ENCODE data around the gene BSND.

DNA sequence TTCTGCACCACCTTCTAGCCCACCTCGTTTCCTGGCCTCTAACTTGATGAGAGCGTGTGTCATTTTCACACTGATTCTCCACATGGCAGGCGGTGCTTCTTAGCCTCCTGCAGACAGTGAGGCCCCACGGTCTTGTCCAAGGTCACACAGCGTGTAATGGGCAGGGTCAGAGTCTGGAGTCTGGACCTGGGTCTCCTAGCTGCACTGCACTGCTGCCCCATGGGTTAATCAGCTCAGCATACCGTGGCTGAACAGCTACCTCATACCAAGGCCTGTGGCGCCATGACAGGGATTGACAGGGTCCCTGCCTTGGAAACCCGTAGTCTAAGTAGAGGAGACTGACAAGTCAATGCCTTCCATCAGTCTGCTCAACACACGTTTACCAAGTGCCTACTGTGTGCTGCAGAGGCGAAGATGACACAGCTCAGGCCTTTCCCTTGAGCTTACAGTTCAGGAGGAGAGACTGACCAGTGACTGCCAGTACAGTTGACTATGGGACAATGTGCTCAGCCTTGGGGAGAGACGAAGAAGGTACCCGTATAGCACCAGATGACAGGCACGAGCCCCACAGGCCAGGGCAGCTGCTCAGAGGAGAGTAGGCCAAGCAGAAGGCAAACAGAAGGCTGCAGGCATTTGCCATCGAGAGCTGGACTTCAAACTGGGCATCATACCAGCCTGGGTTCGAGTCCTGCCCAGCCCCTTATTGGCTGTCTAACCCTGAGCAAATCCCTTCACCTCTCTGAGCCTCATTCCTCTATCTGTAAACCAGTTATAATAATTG, 46.1 kb downstream of the BSND start:
- TF ChIP-seq RARB (CRISPR knock-in tag; IDR thresholded peaks at IDR 0.05) (no peak), TOX (CRISPR knock-in tag; IDR thresholded peaks at IDR 0.05; ENCODE audit: borderline replicate concordance) (no peak), ZNF8 (CRISPR knock-in tag; IDR thresholded peaks at IDR 0.05) (no peak), BACH2 (CRISPR knock-in tag; IDR thresholded peaks at IDR 0.05; ENCODE audit: borderline replicate concordance) (no peak), ZFP3 (CRISPR knock-in tag; IDR thresholded peaks at IDR 0.05) (no peak), CREB5 (CRISPR knock-in tag; IDR thresholded peaks at IDR 0.05; ENCODE audit: low read depth) (no peak)
- TF ChIP-seq, protein P1, sequence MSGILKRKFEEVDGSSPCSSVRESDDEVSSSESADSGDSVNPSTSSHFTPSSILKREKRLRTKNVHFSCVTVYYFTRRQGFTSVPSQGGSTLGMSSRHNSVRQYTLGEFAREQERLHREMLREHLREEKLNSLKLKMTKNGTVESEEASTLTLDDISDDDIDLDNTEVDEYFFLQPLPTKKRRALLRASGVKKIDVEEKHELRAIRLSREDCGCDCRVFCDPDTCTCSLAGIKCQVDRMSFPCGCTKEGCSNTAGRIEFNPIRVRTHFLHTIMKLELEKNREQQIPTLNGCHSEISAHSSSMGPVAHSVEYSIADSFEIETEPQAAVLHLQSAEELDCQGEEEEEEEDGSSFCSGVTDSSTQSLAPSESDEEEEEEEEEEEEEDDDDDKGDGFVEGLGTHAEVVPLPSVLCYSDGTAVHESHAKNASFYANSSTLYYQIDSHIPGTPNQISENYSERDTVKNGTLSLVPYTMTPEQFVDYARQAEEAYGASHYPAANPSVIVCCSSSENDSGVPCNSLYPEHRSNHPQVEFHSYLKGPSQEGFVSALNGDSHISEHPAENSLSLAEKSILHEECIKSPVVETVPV (CRISPR knock-in tag; IDR thresholded peaks at IDR 0.05) = no peak
- TF ChIP-seq, protein P2, sequence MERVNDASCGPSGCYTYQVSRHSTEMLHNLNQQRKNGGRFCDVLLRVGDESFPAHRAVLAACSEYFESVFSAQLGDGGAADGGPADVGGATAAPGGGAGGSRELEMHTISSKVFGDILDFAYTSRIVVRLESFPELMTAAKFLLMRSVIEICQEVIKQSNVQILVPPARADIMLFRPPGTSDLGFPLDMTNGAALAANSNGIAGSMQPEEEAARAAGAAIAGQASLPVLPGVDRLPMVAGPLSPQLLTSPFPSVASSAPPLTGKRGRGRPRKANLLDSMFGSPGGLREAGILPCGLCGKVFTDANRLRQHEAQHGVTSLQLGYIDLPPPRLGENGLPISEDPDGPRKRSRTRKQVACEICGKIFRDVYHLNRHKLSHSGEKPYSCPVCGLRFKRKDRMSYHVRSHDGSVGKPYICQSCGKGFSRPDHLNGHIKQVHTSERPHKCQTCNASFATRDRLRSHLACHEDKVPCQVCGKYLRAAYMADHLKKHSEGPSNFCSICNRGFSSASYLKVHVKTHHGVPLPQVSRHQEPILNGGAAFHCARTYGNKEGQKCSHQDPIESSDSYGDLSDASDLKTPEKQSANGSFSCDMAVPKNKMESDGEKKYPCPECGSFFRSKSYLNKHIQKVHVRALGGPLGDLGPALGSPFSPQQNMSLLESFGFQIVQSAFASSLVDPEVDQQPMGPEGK (CRISPR knock-in tag; IDR thresholded peaks at IDR 0.05; ENCODE audit: borderline replicate concordance) = no peak
